HFF-Myc (cell line): ENCODE data around the gene PTCRA.

Experiments
- DNase-seq: peaks from one replicate; pipeline ENCODE4 v3.0.0-alpha.2; 2011; ENCODE audit warnings: low read depth; ENCODE audit errors: extremely low read depth
- H3K4me3 ChIP-seq: replicated peaks from 2 replicates; pipeline ENCODE4 v1.5.1; 2011; ENCODE audit warnings: low read depth, mild to moderate bottlenecking, control low read depth, low read length
- TF ChIP-seq, protein P1 (sequence below): IDR thresholded peaks from 2 replicates; pipeline ENCODE4 v1.5.1; 2012; ENCODE audit warnings: mild to moderate bottlenecking, low read depth, low read length, control low read depth; ENCODE audit errors: missing control alignments

The PTCRA gene

DNA sequence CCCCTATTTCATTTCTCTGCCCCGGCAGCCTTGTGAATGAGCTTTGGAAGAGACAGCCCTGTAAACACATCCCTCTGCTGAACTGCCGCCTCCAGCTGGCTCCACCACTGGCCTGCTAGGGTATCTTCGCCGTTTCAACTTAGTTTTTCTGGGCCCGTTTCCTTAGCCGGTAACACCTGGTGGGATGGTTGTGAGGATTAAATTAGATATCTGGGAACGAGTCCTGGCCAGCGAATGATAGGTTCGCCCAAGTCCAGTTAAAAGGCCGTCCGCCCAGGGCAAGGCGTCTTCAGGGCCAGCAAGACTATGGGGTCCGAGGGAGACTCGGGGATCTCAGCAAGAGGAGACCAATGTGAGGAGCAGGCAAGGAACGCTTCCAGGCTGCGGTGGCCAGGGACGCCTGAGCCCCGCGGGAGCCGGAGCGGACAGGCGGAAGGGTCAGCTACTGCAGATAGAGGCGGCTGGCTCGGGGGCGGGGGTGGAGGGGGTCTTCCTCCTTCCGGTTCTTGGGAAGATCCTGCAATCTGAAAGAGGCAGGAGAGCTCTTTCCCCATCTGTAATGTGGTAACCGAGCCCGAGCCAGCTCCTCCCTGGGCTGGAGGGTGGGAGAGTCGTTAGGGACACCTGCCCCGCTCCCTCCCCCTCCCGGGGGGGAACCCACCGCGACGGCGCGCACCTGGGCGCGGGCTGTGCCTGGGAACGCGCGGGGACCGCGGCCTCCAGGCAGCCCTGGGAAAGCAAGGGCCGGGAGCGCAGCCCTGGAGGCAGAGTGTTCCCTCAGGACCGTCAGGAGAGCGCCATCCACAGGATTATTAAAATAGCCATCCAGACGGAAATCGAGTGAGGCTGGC lies 4.5 kb upstream of the PTCRA start:
- H3K4me3 ChIP-seq = no peak overlapping the region
- TF ChIP-seq, protein P1, sequence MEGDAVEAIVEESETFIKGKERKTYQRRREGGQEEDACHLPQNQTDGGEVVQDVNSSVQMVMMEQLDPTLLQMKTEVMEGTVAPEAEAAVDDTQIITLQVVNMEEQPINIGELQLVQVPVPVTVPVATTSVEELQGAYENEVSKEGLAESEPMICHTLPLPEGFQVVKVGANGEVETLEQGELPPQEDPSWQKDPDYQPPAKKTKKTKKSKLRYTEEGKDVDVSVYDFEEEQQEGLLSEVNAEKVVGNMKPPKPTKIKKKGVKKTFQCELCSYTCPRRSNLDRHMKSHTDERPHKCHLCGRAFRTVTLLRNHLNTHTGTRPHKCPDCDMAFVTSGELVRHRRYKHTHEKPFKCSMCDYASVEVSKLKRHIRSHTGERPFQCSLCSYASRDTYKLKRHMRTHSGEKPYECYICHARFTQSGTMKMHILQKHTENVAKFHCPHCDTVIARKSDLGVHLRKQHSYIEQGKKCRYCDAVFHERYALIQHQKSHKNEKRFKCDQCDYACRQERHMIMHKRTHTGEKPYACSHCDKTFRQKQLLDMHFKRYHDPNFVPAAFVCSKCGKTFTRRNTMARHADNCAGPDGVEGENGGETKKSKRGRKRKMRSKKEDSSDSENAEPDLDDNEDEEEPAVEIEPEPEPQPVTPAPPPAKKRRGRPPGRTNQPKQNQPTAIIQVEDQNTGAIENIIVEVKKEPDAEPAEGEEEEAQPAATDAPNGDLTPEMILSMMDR = no peak
- DNase-seq = no peak

DNA sequence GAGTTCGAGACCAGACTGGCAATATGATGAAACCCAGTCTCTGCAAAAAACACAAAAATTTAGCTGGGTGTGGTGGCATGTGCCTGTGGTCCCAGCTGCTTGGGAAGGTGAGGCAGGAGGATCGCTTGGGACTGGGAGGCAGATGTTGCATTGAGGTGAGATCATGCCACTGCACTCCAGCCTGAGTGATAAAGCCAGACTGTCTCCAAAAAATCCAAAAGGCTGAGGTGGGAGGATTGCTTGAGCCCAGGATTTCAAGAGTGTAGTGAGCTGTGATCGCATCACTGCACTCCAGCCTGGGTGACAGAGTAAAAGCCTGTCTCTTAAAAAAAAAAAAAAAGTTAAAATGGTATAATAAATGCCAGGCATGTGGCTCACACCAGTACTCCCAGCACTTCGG lies 1.3 kb upstream of the PTCRA start:
- no peak for DNase-seq
- no peak overlapping the region for H3K4me3 ChIP-seq
- TF ChIP-seq, protein P1 = no peak

DNA sequence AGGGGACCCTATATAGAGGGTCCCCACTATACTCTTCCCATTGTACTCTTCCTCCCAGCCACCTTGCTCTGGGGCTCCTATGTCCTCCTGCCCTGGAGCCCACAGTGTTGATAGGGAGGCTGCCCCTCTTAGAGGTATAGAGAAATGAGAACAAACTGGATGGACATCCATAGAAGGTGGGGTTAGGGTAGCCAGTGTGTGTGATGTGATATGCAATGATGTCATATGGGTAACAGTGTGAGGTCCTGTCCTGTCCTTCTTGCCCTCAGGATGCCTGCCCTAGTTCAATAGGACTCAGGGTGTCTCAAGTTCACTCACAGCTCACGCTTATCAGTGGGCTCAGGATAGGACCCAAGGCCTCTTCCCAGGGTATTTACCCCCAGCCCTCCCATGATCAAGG lies 435 bp downstream of the PTCRA start:
- H3K4me3 ChIP-seq = no peak overlapping the region
- TF ChIP-seq, protein P1 = no peak
- DNase-seq = no peak

DNA sequence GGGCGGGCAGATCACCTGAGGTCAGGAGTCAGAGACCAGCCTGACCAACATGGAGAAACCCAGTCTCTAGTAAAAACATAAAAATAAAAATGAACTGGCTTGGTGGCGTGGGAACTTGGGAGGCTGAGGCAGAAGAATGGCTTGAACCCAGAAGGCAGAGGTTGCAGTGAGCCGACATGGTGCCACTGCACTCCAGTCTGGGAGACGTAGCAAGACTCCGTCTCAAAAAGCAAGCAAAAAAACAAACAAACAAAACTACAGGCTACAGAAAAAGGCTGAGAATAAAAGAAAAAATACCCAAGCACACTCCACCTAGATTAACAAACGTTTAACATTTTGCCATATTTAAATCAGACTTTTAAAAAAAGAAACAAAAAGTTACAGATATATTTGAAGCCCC lies 5.9 kb downstream of the PTCRA start:
- DNase-seq = no peak
- TF ChIP-seq, protein P1 = no peak
- no peak overlapping the region for H3K4me3 ChIP-seq

DNA sequence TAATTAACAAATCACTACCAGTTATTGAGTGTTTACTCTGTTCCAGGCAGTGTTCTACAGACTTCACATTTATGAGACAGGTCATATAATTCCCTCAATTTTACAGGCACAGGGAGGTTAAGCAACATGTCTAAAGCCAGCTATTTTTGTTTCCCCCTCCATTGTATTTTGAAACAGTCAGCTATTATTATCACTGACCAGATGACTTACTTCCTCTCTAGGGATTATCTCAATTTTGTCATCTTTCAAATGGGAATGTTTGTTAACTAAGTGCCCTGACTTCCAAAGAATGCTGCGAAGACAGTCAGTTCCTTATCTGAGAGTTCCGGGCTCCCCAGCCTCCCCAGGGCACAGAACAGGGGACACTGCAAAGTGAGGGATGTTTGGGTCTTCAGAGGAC lies 7.8 kb downstream of the PTCRA start:
- no peak overlapping the region for H3K4me3 ChIP-seq
- TF ChIP-seq, protein P1 = no peak
- DNase-seq = no peak

DNA sequence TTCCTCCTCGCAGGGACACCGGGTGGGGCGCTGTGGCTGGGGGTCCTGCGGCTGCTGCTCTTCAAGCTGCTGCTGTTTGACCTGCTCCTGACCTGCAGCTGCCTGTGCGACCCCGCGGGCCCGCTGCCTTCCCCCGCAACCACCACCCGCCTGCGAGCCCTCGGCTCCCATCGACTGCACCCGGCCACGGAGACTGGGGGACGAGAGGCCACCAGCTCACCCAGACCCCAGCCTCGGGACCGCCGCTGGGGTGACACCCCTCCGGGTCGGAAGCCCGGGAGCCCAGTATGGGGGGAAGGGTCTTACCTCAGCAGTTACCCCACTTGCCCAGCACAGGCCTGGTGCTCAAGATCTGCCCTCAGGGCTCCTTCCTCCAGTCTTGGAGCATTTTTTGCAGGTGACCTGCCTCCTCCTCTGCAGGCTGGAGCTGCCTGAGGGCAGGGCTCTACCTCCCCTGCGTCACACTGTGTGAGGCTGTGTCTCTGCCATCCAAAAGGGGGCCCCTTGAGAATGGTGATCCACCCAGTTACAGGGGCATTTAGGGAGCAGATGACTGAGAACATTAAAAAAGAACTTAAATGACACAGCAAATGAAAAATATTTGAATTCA lies 9.5 kb downstream of the PTCRA start:
- H3K4me3 ChIP-seq = no peak overlapping the region
- DNase-seq = no peak
- TF ChIP-seq, protein P1 = no peak
